SK-N-DZ (cell line): ENCODE measurements around the gene ITGB6.

ENCODE experiments used
- DNase-seq: peaks from one replicate; pipeline ENCODE4 v3.0.0-alpha.2; 2015; ENCODE audit warnings: low spot score

Gene ITGB6

DNA sequence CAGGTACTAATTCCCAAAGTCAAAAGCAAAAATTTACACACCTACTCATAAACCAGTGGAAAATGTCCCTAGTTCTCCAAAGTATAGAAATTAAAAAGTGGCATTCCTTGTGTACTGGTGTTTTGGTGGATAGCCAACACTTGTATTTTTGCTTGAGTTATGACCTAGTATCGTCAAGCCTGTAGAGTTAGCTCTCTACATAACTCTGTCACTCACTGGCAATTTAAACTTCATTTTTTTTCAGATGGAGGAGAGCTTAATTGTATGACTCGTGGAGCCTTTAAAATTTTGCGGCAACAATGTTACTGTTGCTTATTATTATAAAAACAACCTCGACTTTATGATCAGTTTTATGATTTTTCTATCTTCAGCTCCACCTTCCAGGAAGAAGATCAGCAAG is 58.7 kb downstream of the ITGB6 start:
- DNase-seq = no peak

GRCh38 chr2:160140471-160140870 is 59.6 kb downstream of the ITGB6 start:
- no peak for DNase-seq

GRCh38 chr2:160139991-160140390 is 60.1 kb downstream of the ITGB6 start:
- no peak for DNase-seq

DNA sequence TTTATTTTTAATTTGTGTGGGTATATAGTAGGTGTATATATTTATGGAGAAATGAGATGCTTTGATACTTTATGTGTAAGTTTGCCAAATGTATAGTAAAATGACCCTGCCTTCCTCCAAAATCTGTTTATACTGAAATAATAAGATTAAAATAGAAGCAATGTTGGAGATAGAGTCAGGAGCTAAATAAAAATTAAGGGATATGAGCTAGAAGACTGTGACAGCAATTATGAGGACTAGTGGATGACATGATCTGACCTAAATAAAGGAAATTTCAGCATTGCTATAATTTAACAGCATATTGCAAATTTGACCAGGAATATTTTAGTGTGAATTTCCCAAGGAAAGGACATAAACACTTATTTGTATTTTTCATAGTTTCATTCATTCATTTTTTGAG is 60.7 kb downstream of the ITGB6 start:
- no peak for DNase-seq

DNA sequence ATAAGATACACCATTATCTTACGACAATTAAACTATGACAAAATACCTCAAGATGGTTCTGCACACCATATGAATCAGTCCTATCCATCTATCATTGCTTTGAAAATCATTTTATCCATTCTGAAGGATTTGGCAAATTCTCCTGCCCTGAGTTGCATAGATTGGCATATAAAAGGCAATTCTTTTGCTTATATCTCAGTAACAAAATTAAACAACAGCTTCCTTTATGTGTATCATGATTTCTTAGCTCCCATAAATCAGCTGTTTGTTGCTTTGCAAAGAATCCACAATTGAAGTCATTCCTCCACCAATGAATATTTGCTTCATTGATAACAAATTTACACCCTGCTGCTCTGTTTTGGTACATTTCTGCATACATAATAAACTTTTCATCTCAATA is 61.7 kb downstream of the ITGB6 start:
- DNase-seq = no peak

DNA sequence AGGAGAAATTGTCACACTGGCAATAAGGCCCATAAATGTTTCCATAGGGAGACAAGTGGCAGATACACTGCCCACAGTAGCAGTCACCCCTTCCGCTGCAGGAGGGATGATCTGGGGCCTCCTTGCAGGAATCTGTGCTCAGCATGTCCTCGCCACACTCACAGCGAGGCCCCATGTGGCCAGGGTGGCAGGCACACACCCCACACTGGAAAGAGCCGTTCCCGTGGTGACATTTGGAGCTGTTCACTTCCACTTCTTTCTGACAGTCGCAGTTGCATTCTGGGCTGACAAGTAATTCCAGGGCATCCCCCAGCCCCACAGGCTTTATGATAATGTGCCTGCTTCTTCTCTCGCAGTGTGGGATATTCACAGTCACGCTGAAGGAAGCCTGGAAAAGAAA is 62.6 kb downstream of the ITGB6 start:
- no peak for DNase-seq

GRCh38 chr2:160132761-160133160 is 67.3 kb downstream of the ITGB6 start:
- DNase-seq = no peak

- no peak for DNase-seq
Observed at GRCh38 chr2:160126756-160127155, 73.3 kb downstream of the ITGB6 start.

DNA sequence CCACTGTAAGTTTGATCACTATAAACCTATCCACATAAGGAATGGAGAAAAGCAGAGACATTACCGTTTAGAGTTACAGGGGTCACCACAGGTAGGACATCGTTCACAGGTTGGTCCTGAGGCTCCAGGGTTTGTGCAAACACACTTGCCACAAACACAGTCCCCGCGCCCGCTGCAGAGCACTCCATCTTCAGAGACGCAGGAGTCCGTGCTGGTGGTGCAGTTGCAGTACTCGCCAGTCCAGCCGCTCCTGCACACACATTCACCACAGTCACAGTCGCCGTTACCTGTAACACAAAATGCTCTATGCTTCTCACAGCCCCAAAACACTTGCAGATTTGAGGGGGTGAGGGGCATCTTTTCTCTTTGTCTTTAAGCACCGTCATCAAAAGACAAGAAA is 73.8 kb downstream of the ITGB6 start:
- no peak for DNase-seq

DNA sequence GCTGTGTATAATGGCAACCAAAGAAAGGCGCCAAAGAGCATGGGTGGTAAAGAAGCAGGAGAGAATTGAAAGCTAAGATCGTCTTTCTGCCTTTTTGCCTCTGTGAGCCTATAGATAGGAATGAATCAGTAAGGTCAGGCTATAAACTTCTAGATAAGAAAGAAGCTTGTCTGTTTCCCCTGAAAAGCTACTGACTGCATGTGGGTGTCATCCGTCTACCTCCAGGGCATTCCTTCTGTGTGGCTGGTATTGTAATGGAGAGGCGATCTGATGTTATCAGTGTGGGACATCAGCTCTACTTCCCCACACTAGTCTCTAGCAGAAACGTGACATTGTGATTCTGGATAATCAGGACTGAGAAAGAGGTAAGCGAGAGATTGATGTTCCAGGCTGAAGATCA is 74.2 kb downstream of the ITGB6 start:
- DNase-seq = peak; percentile 47

GRCh38 chr2:160125366-160125765 is 74.7 kb downstream of the ITGB6 start:
- no peak for DNase-seq

- no peak for DNase-seq
Observed at GRCh38 chr2:160124571-160124970, 75.5 kb downstream of the ITGB6 start.

DNA sequence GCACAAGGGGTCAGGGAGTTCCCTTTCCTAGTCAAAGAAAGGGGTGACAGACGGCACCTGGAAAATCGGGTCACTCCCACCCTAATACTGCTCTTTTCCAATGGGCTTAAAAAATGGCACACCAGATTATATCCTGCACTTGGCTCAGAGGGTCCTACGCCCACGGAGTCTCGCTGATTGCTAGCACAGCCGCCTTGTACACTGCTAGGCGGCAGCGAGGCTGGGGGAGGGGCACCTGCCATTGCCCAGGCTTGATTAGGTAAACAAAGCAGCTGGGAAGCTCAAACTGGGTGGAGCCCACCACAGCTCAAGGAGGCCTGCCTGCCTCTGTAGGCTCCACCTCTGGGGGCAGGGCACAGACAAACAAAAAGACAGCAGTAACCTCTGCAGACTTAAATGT is 85.4 kb downstream of the ITGB6 start:
- peak; percentile 9 for DNase-seq

GRCh38 chr2:160114020-160114419 is 86.1 kb downstream of the ITGB6 start:
- DNase-seq = no peak

- no peak for DNase-seq
Observed at GRCh38 chr2:160111951-160112798, 87.9 kb downstream of the ITGB6 start.

DNA sequence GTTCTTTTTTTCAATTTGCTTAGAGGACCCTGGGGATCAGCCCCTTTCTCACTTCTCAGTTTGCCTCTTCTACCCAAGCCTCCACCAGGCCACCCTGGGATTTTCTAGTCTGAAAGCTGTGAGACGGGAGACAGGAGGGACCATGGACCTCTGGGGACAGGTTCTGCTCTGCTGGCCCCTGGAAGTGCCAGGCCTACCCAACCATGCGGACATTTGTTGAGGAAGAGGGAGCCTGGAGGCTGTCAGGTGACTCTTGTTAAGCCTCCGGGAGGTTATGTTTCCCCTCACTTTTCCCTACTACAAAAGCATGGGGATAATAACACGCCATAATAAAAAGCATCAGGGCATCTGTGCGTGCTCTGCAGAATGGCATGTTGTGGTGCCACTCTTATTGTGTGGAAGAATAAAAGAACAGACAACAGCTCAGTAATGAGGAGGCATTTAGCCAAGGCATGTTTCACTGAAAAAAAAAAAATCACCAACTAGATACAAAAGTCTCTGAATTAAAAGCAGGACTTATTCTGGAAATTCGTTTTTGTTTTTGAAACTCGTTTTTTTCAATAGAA is 89.3 kb downstream of the ITGB6 start:
- no peak for DNase-seq

DNA sequence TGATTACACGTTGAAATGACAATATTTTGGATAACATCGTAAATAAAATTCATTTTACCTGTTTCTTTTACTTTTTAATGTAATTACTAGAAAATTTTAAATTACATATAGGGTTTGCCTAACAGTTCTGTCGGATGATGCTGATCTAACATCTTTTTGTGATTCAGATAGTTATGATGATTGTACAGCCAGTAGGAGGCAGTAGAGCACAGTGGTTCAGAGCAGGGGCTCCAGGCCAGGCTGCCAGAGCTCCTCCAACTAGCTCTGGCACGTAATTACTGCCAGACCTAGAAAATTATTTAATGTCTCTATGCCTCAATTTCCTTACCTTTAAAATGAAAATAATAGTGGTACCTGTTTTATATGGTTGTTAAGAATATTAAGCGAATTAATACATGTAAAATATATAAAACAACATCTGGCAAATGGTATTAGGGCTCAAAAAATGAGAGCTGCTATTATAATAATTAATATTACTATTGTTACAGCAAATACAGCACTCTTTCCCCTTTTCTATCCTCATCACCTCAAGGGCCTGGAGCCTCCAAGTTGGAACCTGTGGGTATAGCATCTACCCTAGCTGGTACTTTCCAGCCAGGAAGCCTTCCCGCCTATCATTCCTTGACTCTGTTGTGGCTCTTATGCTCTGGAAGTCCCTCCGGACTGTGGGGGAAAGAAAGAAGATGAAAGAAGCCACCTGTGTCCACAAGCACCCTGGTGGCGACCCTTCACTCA is 90.0 kb downstream of the ITGB6 start:
- DNase-seq = peak; percentile 68

- DNase-seq = no peak
Observed at GRCh38 chr2:160109243-160109642, 90.8 kb downstream of the ITGB6 start.

GRCh38 chr2:160108646-160109045 is 91.4 kb downstream of the ITGB6 start:
- DNase-seq = no peak

DNA sequence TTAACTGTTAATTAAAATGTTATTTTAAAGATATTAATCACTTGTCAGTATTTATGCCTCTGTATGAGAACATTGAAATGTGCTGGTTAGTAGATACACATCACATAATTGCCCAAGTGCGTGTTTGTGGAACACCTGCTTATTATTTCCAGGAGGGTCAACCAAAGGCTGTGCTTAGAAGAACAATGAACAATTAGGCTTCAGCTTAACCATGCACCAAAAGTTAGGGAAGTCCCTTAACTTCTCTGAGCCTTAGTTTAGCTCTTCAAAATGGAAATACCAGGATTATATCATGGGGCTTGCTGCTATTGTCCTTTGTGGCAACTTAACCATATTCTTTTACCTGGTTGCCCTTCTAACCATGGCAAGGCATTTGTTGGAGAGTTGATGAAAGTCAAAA is 94.7 kb downstream of the ITGB6 start:
- DNase-seq = no peak

DNA sequence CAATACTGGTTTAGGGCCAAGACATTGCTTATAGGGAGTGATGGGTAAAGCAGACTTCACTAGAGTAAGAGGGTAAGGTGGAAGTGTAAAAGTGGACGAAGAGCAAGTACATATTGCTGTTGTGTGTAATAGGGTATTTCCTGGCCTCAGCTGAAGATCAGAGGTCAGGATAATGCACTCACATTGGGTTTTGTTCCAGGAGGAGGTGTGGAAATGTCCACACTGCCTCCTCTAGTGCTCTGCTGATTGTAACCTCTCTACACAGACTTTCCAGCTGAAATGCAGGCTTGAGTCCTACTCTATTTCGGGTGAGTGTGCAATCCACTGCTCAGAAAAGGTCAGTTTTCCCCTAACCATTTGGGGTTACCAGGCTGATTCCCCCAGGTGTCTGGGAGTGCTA is 96.0 kb downstream of the ITGB6 start:
- DNase-seq = no peak

- no peak for DNase-seq
Observed at GRCh38 chr2:160097326-160097725, 102.7 kb downstream of the ITGB6 start.

DNA sequence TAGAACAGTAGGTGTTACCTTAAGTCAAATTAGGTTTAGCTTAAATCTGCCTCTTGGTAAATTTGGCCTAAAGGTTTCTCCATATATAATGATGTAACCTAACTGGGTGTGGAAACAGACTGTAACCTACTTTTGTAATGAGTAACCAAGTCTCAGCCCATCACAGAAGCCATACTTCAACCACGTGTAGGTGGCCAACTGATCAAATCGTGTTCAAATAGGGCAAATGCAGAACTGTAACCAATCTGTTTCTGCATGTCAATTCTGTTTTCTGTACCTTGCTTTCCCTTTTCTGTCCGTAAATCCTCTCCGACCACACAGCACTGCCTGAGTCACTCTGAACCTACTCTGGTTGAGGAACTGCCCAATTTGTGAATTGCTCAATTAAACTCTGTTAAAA is 103.7 kb downstream of the ITGB6 start:
- DNase-seq = no peak
